Suppressor macrophage treated with lipopolysaccharide for 4 hours (primary cell): ENCODE measurements around the gene NCDN.

Experiments used
- DNase-seq: peaks from one replicate; pipeline ENCODE4 v3.0.0-alpha.2; 2020

Gene NCDN

DNA sequence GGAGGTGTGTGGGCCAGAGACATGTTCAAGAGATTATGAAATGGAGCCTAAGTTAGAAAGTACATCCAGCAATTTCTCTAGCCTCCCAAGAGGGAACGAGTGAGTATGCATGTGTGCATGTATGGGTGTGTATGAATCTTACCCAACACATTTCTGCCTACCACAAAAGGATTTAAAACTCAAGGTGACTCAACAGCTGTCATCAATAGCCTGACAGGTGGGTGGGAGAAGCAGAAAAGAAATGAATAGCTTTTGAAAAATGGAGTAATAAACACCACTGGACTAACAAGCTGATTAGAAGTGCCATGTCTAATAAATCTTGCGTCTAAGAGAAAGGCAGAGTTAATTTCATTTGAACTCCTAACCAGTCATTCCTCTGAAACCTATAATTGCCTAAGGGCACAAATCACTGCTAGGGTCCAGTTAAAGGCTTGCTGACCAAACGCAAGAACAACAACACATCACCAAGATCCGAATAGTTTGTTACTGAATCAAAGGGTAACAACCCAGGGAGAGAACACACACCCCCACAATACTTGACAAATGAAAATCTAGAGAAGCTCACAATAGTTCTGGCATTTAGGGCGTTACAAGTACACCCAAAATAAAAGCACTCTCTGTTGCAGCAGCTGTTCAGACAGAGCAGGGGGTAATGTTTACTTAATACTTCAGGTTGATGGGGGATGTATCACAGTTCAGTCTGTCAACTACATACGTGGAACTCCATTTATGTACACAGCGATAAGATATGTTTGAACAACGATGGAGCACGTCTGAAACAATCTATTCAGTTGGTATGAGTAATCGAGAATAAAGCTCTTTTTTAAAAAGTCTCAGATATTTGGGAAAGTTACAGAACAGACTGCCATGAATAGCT, 1.8 kb upstream of the NCDN start:
- no peak for DNase-seq

DNA sequence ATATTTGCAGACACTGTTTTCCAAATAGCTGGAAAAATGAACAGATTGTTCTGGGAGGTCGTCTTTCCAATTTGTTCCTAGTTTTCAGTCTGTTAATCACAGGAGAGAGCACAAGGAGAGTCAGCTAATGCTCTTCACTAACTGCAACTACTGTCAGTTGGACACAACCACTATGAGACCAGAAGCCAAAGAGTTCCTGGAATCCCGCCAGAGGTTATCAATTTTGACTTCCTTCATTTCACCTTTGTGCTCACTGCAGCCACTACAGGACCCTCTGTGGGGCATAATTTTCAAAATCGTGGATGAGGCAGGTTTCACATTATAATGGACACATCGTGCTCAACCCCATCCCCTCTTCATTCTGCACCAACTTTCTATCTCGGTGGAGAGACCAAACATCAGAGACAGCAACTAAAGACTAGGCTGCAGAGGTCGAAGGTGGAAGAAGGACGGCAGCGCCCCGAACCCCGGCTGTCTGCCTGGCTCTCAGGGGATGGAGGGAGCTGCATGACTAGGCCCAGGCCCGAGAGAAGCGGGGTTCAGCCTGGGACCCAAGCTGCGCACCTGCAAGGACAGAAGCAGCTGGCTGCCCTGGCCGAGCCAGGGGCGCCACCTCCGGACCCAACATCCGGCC, 998 bp upstream of the NCDN start:
- no peak for DNase-seq

DNA sequence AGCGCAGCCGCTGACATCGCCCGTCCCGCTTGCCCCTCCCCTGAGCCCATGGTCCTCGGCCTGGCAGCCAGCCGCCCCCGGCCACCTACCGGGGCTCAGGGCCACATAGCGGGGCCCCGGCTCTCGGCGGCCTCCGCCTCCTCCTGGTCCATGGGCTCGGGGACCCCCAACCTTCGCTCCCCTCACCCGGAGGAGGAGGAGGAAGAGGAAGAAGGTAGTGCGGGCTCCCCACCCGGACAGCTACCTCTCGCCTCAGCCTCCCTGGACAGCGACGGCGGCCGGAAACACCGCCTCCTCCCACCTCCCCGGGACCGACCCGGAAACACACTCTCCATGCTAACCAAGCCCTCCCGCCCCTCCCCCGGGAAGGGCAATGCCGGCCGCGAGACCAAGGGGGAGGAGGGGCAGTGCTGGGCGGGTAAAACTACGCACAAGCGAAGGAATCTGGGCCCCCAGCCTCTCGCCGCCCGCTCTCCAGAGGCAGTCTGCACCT, 435 bp upstream of the NCDN start, which contains the start of gene KIAA0319L:
Gene KIAA0319L (minus strand): TSS at position 286 of the 493 bp plus-strand sequence. CDS start 2,912 bp downstream, outside the sequence.
- DNase-seq: peak; percentile 80

DNA sequence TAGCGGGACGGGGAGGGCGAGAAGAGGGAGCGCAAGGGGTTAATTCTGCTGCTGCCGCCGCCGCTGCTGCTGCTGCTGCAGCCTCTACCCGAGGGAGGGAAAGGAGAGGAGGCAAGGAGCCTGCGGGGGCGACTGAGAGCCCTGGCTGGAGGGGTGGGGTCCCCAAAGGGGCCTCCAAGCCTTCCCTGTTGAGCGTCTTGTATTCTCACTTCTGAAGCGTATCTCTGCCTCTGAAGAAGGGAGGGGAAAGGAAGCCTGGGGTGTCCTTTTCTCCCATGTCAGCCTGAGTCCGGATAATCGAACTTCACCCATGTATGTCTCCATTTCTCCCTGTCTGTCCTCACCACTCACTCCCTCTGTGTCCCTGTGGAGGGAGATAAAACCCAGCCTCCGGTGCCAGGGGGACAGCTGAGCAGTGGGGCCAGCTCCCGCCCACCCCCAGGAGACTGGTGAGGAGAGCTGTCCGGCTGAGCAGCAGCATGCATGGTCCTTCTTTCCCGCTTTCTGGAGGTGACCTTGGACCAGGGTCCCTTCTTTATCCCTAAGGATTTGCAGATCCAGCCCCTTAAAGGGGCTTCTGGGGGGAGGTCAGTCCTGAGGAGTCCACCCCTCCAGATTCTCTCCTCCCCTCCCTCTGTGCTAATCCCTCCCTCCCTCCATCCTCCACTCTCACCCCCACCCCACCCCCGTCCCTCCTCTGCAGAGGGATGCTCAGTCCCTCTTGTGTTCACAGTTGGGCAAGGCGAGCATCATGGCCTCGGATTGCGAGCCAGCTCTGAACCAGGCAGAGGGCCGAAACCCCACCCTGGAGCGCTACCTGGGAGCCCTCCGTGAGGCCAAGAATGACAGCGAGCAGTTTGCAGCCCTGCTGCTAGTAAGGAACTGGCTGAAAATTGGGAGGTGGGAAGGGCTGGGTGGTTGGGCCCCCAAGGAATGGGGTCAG, 1.0 kb downstream of the NCDN start:
- no peak for DNase-seq

DNA sequence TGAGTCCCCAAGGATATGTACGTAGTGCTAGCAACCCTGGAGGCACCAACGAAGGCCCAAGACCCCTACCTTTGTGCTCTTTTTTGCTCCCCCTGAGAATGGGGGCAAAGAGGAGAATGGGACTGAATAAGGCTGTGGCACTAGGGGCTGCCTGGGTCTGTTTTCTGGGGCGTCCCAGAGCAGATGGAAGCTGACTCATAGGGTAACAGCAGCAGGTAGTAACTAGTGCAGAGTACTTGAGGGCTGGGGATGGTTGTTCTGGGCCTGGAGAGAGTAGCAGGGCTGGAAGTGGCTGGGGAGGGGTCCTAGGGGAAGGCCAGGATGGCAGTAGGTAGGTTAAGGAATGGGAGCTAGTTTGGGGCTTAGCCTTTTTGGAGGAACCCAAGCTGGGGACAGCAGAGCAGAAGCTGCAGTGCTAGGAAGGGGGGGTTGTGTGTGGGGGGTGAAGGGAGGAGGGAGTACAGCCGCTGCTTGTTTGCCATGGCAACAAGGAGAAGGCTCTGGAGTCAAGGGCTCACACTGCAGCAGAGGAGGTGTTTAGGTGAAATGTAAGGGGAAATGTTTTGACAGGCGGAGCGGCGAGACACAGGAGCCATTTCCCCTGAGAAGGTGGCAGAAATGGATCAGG, 1.8 kb downstream of the NCDN start:
- no peak for DNase-seq

DNA sequence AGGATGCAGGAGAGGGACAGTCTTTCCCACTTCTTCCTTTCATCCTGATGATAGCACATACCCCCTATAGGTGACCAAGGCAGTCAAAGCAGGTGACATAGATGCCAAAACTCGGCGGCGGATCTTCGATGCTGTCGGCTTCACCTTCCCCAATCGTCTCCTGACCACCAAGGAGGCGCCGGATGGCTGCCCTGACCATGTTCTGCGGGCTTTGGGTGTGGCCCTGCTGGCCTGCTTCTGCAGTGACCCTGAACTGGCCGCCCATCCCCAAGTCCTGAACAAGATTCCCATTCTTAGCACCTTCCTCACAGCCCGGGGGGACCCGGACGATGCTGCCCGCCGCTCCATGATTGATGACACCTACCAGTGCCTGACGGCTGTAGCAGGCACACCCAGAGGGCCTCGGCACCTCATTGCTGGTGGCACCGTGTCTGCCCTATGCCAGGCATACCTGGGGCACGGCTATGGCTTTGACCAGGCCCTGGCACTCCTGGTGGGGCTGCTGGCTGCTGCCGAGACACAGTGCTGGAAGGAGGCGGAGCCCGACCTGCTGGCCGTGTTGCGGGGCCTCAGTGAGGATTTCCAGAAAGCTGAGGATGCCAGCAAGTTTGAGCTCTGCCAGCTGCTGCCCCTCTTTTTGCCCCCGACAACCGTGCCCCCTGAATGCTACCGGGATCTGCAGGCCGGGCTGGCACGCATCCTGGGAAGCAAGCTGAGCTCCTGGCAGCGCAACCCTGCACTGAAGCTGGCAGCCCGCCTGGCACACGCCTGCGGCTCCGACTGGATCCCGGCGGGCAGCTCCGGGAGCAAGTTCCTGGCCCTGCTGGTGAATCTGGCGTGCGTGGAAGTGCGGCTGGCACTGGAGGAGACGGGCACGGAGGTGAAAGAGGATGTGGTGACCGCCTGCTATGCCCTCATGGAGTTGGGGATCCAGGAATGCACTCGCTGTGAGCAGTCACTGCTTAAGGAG, 2.9 kb downstream of the NCDN start:
- DNase-seq: no peak

DNA sequence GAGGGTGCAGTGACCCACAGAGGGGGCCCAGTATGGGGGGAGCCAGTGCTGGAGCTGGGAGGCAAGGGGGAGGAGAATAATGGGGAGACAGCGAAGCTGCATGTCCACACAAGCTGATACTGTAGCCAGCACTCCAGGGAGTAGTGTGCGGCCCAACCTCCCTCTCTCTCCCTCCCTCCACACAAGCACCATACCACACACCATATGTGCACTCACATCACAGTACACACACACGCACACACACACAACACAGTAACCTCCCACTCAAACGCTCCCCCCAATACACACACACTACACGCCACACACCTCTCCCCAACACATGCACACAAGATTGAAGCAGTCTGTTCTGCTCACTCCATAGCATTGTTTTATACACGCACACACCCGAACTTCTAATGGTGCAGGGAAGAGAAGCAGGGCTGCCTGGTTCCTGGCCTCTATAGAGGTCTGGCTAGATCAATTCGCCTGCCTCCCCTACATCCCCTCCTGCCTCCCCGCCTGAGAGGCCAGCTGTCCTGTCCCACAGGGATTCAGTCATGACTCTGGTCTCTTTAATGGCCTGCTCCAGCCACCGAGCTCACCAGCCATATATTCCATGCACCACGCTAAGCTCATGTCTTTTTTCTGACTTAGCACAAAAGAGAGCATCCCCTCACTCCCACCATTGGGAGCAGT, 3.8 kb downstream of the NCDN start:
- no peak for DNase-seq

DNA sequence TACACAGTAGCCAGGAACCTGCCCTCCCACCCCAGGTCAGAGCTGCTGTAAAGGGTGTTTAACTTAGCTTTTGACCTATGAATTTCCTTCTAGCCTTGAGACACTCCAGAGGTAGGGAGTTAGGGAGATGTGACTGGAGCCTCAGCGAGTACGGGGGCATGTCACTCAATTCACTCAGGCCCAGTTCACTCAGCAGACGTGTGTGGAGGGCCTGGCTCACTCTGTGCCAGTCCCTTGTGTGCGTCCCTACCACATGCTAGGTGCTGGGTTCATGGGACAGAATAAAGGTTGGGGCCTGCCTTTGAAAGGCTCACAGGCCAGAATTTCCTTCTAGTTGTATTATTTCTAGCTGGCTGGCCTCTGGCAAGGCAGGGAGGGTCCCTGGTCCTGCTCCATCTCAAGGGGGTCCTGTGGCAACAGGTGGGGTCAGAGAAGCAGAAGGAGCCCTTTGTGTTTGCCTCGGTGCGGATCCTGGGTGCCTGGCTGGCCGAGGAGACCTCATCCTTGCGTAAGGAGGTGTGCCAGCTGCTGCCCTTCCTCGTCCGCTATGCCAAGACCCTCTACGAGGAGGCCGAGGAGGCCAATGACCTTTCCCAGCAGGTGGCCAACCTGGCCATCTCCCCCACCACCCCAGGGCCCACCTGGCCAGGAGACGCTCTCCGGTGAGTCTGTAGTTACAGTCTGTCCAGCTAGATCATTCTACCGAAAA, 4.5 kb downstream of the NCDN start:
- no peak for DNase-seq

DNA sequence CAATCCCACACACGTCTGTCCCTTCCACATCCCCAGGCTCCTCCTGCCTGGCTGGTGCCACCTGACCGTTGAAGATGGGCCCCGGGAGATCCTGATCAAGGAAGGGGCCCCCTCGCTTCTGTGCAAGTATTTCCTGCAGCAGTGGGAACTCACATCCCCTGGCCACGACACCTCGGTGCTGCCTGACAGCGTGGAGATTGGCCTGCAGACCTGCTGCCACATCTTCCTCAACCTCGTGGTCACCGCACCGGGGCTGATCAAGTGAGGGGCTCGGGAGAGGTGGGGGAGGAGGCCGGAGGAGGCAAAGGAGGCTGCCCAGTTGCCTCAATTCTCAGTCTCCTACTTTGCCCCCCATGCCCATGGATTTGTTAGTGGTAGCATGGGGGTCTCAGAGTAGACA, 5.6 kb downstream of the NCDN start:
- no peak for DNase-seq

DNA sequence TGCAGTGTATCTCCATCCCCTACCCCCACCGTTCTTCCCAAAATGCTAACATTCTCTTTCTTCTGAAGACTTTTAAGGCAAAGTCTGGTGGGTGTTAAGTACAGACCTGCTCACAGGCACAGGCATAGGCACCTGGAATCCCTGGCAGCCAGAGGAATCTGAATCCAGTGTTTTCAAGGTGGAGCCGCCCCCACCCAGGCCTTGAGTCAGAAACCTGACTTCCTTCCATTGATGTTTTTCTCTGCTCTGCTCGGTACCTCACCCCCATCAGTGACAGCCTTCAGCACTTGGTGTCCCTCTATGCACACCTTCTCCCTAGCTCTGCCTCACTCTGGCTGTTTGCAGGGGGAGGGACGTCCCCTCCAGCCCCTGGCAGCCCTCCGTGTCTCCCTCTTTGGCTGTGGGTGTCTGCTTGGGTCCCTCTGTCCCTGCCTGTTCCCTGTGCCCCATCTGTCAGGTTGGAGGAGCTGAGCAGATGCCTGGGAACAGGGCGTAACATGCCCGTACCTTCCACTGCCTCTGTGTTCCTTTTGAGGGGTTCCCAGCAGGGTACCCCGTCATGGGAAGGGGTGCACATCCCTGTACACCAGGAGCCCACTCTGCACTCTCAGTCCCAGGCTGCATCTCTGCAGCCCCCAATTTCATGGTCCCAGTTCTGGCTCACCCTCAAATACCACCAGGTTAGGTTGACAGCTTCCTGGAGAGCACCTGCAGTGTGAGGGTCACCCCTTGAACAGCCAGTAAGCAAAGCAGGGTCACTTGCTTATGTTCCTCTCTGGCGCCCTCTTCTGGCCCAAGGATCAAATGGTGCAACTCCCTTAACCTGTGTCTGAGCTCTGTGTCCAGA, 6.7 kb downstream of the NCDN start:
- DNase-seq: peak; percentile 82

DNA sequence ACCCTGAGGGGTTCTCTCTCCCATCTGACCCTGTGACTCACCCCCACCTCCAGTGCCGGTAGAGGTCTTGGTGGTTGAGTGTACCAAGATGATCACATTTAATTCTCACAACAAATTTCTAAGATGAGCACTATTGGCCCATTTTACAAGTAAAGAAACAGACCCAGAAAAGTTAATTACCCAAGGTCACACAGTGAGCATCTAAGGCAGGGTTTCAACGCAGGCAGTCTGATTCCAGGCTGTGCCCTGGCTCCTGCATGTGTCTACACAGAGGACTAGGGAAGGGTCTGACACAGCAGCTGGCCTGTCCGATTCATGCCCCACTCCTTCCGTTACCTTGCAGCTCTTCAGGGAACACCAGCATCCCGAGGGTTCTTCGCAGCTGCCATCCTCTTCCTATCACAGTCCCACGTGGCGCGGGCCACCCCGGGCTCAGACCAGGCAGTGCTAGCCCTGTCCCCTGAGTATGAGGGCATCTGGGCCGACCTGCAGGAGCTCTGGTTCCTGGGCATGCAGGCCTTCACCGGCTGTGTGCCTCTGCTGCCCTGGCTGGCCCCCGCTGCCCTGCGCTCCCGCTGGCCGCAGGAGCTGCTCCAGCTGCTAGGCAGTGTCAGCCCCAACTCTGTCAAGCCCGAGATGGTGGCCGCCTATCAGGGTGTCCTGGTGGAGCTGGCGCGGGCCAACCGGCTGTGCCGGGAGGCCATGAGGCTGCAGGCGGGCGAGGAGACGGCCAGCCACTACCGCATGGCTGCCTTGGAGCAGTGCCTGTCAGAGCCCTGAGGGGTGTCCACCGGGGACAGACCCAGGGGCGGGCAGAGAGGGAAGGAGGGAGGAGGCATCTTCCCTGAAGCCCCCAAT, 7.5 kb downstream of the NCDN start:
- DNase-seq: no peak

DNA sequence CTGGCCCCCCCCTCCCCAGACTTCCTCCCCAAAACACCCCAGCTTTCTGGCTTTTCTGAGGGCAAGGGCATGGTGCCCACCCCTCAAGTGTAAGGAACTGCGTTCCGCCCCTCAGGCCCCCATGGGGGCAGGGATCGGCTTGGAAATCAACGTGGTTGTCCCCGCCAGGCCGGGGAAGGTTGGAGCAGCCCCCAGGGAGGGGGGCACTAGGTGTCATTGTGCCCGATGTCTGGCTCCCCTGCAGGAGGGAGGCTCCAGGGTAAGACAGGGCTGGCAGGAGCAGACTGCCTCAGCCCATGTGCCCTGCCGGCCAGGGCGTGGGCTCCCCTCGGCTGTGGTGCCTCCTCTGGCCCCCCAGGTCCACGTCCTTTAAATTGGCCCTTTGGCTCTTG, 8.1 kb downstream of the NCDN start:
- DNase-seq: no peak

DNA sequence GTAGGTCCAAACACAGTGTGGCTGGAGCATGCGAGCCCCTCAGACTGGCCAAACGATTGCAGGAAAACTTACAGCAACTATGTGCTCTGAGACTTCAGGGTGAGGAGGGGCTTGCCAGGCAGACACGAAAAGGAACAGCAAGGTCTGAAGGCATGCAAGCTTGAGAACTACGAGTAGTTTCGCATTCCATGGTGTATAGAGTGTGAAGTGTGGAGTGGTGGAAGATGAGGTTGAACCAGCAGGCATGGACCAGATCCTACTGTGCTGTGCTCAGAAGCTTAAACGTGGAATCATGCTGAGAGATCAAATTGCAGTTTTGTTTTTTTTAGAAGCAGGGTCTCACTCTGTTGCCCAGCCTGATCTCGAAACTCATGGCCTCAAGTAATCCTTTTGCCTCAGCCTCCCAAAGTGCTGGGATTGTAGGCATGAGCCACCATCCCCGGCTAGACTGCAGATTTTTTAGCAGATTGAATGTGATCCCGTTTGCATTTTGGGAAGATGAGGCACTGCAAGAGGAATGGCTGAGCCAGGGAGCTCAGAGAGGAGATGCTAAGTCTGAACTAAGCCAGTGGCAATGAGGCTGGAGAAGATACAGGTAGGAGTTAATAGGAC, 10.5 kb downstream of the NCDN start:
- no peak for DNase-seq

DNA sequence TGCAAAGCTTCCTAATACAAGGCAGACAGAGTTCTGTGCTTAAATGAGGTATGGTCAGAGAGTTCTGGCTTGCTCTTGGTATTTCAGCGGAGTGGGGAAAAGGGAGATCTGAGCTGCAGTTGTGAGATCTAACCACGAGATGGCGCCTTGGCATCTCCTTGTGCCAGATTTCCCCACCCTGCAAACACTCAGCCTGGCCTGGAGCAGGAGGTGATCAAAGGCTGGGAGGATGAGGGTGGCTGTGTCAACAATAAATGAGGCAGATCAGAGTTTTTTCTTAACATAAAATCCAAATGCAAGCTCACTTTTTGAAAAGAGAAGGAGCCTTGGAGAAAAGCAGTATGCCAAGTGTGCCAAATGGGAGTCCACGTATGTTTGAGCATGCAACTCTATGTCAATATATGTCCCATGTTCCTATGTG, 11.4 kb downstream of the NCDN start:
- peak; percentile 72 for DNase-seq

DNA sequence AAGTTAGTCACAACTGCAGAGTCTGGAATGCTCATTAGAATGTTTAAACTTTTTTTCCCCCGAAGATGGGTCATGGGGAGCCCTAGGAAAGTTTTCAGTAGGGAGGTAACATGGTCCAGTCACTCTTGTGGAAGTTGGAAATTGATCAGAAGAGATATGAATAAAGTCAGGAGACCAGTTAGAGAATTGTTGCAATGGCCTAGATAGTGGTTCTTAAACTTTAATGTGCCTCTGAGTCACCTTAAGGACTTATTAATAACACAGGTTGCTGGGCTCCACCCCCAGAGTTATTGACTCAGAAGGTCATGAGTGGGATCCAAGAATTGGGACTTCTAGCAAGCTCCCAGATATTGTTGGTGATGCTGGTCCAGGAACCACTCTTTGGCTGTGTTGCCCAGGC, 12.3 kb downstream of the NCDN start:
- no peak for DNase-seq

DNA sequence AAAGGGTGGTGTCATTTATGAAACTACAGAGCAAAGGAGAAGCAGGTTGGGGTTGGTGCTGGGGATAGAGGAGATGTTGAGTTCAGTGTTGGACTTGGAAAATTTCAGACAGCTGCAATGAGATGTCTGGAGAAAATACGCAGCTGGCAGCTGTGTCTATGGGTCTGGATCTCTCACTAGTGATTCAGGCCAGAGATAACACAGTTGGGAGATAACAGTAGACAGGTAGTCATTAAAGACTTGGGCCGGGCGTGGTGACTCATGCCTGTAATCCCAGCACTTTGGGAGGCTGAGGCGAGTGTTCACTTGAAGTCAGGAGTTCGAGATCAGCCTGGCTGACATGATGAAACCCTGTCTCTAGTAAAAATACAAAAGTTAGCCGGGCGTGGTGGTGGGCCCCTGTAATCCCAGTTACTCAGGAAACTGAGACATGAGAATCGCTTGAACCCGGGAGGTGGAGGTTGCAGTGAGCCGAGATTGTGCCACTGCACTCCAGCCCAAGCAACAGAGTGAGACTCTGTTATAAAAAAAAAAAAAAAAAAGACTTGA, 13.1 kb downstream of the NCDN start:
- no peak for DNase-seq

DNA sequence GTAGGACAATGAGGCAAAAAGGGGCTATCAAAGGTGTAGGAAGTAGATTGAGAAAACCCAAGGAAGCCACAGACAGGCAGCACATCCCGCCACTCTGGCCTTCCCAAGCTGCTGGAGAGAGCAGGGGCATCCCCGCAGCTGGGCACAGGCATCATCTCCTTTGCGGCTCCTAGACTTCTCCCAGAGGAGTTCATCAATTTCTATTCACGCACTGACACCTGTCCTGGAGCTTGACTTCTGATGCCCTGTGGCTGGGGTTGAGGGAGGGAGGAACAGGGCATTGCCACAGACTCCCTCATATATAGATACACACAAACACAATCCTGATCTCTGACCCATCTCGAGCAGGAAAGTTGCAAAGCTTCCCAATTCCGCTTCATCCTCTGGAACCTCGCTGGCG, 13.7 kb downstream of the NCDN start:
- DNase-seq: no peak
